Right atrium auricular region (tissue), 2 donors: Measurements from ENCODE around the gene CHTF18. TPM values are rescaled to one million over a fixed set of nuclear protein-coding genes. Genes with fewer than 3 reads are reported as not detected.
A peak's percentile ranks its signal among the peaks of the same experiment; 100 is the strongest.
"Not testable (repeated sequence)": the region's sequence is repeated elsewhere in the genome, so short reads cannot be mapped to it uniquely, and the experiment has no call there.

ENCODE experiments used
- DNase-seq: peaks from one replicate; pipeline ENCODE4 v3.0.0-alpha.2; 2019; ENCODE audit warnings: low spot score
- H3K27ac ChIP-seq, 2 donors: fragments of 200-600 bp; sonication (generic); 1 replicate in 1 of 2; 2 replicates in 1 of 2; pipeline ENCODE4 v1.5.1; 2016 to 2019
- H3K27me3 ChIP-seq, 2 donors: fragments of 200-600 bp; sonication (generic); one replicate each; pipeline versions ENCODE4 v1.5.1 to v1.6.0; 2017 to 2019
- H3K36me3 ChIP-seq: fragments of 200-600 bp; sonication (generic); one replicate; pipeline ENCODE4 v1.5.1; 2016
- H3K4me1 ChIP-seq, 2 donors: fragments of 200-600 bp; sonication (generic); one replicate each; pipeline versions ENCODE4 v1.5.1 to v1.6.0; 2017 to 2019
- H3K4me3 ChIP-seq, 2 donors: fragments of 200-600 bp; sonication (generic); 1 replicate in 1 of 2; 2 replicates in 1 of 2; pipeline ENCODE4 v1.5.1; 2017 to 2019; ENCODE audit warnings: mild to moderate bottlenecking in 1 of 2, moderate library complexity in 1 of 2
- H3K9me3 ChIP-seq, 2 donors: fragments of 200-600 bp; sonication (generic); one replicate each; pipeline ENCODE4 v1.5.1; 2019
- total RNA-seq, 2 donors: library from RNA; depleted of rRNA; stranded (reverse); fragments of >200 nt; gene quantifications; one replicate each; pipeline ENCODE4 v1.1.0, GENCODE V29; 2016
- TF ChIP-seq, protein P1 (sequence below), 2 donors: fragments of 200-600 bp; sonication (generic); IDR thresholded peaks; one replicate each; pipeline ENCODE4 v1.5.1; 2019; ENCODE audit warnings: antibody characterized with exemption in 2 of 2

Gene CHTF18
- total RNA-seq, 2 donors from 2014 or later = 1.8 to 2.3 TPM

GRCh38 chr16:750485-750884 lies 37.9 kb upstream of the CHTF18 start:
- no peak for DNase-seq
- Histone ChIP-seq H3K27ac (no peak overlapping the region), H3K9me3 (no peaks in the 10 kb centered on the region), H3K36me3 (no peaks in the 10 kb centered on the region), H3K27me3 (no peaks in the 10 kb centered on the region), H3K4me3 (no peak overlapping the region), H3K4me1 (no peaks in the 10 kb centered on the region)
- TF ChIP-seq, protein P1, sequence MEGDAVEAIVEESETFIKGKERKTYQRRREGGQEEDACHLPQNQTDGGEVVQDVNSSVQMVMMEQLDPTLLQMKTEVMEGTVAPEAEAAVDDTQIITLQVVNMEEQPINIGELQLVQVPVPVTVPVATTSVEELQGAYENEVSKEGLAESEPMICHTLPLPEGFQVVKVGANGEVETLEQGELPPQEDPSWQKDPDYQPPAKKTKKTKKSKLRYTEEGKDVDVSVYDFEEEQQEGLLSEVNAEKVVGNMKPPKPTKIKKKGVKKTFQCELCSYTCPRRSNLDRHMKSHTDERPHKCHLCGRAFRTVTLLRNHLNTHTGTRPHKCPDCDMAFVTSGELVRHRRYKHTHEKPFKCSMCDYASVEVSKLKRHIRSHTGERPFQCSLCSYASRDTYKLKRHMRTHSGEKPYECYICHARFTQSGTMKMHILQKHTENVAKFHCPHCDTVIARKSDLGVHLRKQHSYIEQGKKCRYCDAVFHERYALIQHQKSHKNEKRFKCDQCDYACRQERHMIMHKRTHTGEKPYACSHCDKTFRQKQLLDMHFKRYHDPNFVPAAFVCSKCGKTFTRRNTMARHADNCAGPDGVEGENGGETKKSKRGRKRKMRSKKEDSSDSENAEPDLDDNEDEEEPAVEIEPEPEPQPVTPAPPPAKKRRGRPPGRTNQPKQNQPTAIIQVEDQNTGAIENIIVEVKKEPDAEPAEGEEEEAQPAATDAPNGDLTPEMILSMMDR (IDR thresholded peaks at IDR 0.05) = no peak

GRCh38 chr16:751152-752006 lies 37.0 kb upstream of the CHTF18 start:
- Histone ChIP-seq H3K9me3 (no peaks in the 10 kb centered on the region), H3K36me3 (no peaks in the 10 kb centered on the region), H3K27ac (peak overlapping the region in 1 of 2 donors; percentile 35), H3K4me1 (no peaks in the 10 kb centered on the region), H3K27me3 (no peaks in the 10 kb centered on the region), H3K4me3 (no peak overlapping the region)
- TF ChIP-seq, protein P1 (IDR thresholded peaks at IDR 0.05) = no peak
- DNase-seq = no peak

DNA sequence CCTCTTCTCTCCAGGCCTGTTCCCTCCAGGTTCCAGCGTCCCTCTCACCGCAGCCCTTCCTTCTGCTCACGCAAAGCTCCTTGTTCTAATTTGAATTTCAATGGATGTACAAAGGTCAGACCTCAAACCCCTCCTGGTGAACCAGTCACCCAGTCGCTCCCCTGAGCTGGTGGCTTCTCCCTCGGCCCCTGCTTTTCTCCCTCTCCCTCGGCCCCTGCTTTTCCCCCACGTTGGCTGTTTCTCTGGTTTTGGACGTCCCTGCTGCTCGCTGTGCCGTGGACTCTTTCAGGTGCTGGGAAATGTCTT lies 36.5 kb upstream of the CHTF18 start:
- TF ChIP-seq, protein P1 (IDR thresholded peaks at IDR 0.05) = no peak
- H3K4me3 ChIP-seq = no peak overlapping the region
- no peaks in the 10 kb centered on the region for H3K4me1 ChIP-seq
- H3K27ac ChIP-seq = peak overlapping the region in 1 of 2 donors; percentile 35
- H3K9me3 ChIP-seq = no peaks in the 10 kb centered on the region
- no peak for DNase-seq
- no peaks in the 10 kb centered on the region for H3K36me3 ChIP-seq
- H3K27me3 ChIP-seq = no peaks in the 10 kb centered on the region

DNA sequence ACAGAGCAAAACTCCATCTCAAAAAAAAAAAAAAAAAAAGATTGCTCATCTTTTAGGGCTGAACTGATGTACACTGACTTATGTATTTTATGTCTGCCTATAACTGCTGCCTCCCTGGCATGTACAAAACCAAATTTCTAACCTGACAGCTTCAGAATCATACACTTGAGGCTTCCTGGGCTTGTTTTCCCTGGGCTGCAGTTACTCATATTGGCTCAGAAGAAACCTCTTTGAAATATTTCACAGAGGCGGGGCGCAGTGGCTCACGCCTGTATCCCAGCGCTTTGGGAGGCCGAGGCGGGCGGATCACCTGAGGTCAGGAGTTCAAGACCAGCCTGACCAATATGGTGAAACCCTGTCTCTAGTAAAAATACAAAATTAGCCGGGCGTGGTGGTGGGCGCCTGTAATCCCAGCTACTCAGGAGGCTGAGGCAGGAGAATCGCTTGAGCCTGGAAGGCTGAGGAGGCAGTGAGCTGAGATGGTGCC lies 34.3 kb upstream of the CHTF18 start:
- H3K9me3 ChIP-seq, H3K4me1 ChIP-seq, DNase-seq, H3K36me3 ChIP-seq, H3K27me3 ChIP-seq, H3K27ac ChIP-seq, H3K4me3 ChIP-seq: not testable (repeated sequence)

DNA sequence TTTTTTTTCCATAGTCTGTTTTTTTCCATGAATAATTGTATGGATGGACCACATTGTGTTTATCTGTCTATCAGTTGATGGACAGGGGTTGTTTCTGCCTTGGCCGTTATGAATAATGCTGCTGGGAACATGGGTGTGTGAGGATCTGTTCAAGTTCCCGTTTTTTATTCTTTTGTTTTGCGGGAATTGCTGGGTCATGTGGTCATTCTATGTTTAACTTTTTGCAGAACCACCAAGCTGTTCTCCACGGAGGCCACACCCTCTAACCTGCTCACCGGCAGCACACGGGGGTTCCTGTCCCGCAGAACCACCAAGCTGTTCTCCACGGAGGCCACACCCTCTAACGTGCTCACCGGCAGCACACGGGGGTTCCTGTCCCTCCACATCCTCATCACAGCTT lies 33.8 kb upstream of the CHTF18 start:
- H3K27me3 ChIP-seq = no peaks in the 10 kb centered on the region
- DNase-seq = no peak
- no peaks in the 10 kb centered on the region for H3K36me3 ChIP-seq
- H3K9me3 ChIP-seq = no peaks in the 10 kb centered on the region
- no peak overlapping the region for H3K27ac ChIP-seq
- no peak overlapping the region for H3K4me3 ChIP-seq
- TF ChIP-seq, protein P1 (IDR thresholded peaks at IDR 0.05) = no peak
- H3K4me1 ChIP-seq = no peaks in the 10 kb centered on the region

DNA sequence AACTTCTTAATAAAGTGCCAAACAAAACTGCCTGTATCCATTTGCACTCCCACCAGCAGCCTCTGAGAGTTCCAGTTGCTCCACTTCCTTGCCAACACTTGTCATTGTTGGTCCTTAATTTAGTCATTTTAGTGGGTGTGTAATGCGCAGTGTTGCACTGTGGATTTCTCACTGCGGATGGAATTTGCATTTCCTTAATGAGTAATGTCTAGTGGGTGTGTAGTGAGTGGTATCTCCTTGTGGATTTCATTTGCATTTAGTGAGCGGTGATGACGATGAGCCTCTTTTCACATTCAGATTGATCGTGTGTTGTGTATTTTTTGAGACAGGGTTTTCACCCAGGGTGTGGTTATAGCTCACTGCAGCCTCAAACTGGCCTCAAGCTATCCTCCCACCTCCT lies 32.0 kb upstream of the CHTF18 start:
- no peaks in the 10 kb centered on the region for H3K4me1 ChIP-seq
- H3K9me3 ChIP-seq = no peaks in the 10 kb centered on the region
- H3K4me3 ChIP-seq = no peak overlapping the region
- no peak overlapping the region for H3K27ac ChIP-seq
- no peaks in the 10 kb centered on the region for H3K36me3 ChIP-seq
- TF ChIP-seq, protein P1 (IDR thresholded peaks at IDR 0.05) = no peak
- H3K27me3 ChIP-seq = no peaks in the 10 kb centered on the region
- DNase-seq = no peak
